MCF 10A (cell line): ENCODE data around the gene RHCG. TPM values are rescaled to one million over a fixed set of nuclear protein-coding genes. Genes with fewer than 3 reads are reported as not detected.

Source experiments
- BruUV-seq: library from RNA; stranded (reverse); fragments of 400-500 nt; replicated peaks from 2 replicates; lab custom pipeline; 2021; lab: Mats Ljungman, UMichigan
- CTCF ChIA-PET: fragments of 300-600 bp; sonication (Branson Sonifier 250); formaldehyde crosslinking; extraction: SDS; loops from one replicate; lab custom pipeline; 2021; ENCODE audit warnings: antibody characterized with exemption, inconsistent platforms; lab: Yijun Ruan, JAX
- POLR2A ChIA-PET: fragments of 300-600, 350-650 bp; sonication (Branson Sonifier 250); formaldehyde crosslinking; extraction: SDS; loops from one replicate; lab custom pipeline; 2020; ENCODE audit warnings: antibody characterized with exemption, inconsistent platforms; lab: Yijun Ruan, JAX
- DNase-seq: peaks from one replicate; pipeline ENCODE4 v3.0.0-alpha.2; 2018; ENCODE audit not compliant: unreplicated experiment
- H3K27ac Mint-ChIP-seq: one replicate; pipeline ENCODE4 v1.8.0; 2022; ENCODE audit warnings: mild to moderate bottlenecking, low read depth, mixed read lengths; ENCODE audit not compliant: unreplicated experiment
- H3K27me3 Mint-ChIP-seq: one replicate; pipeline ENCODE4 v1.8.0; 2022; ENCODE audit warnings: mixed read lengths; ENCODE audit not compliant: insufficient read depth, unreplicated experiment
- H3K36me3 Mint-ChIP-seq: one replicate; pipeline ENCODE4 v1.8.0; 2022; ENCODE audit warnings: mild to moderate bottlenecking, moderate library complexity, mixed read lengths; ENCODE audit not compliant: insufficient read depth, unreplicated experiment
- H3K4me1 Mint-ChIP-seq: one replicate; pipeline ENCODE4 v1.8.0; 2022; ENCODE audit warnings: mixed read lengths; ENCODE audit not compliant: insufficient read depth, unreplicated experiment
- H3K4me3 Mint-ChIP-seq: one replicate; pipeline ENCODE4 v1.8.0; 2022; ENCODE audit warnings: mild to moderate bottlenecking, moderate library complexity, mixed read lengths; ENCODE audit not compliant: unreplicated experiment
- H3K9me3 Mint-ChIP-seq: one replicate; pipeline ENCODE4 v1.8.0; 2022; ENCODE audit warnings: mixed read lengths; ENCODE audit not compliant: unreplicated experiment
- intact Hi-C: fragments of 100-400 bp; cut with micrococcal nuclease; formaldehyde crosslinking; loops from 2 replicates; pipeline ENCODE4 v1.14.1; 2022
- total RNA-seq: library from RNA; stranded (reverse); gene quantifications from 2 replicates; pipeline ENCODE4 v1.2.3, GENCODE V29; 2022
- TF ChIP-seq, protein P1 (sequence below): fragments of 200-600 bp; IDR thresholded peaks from one replicate; pipeline ENCODE4 v1.8.0; 2022; ENCODE audit warnings: antibody characterized with exemption, mild to moderate bottlenecking; ENCODE audit not compliant: unreplicated experiment

Gene RHCG
- total RNA-seq, 1 experiment from 2014 or later, result not detected

DNA sequence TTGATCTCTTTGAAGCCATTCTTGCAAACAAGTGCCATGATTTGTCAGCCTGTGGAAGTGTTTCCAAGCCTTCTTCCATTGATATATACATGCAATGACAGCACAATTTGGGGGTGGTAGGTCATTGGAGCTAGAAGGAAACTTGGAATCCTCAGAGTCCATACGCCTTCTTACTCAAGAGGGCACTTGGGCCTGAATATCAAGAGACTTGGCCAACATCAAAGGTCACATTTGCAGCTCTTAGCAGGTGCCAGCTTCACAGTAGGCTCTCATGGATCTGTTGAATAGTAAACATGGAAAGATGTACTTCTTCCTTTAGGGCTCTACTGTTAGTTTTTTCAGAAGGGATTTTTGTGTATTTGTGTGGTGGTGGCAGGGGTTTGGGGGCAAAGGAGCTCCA is 50.9 kb downstream of the RHCG start:
- TF ChIP-seq, protein P1, sequence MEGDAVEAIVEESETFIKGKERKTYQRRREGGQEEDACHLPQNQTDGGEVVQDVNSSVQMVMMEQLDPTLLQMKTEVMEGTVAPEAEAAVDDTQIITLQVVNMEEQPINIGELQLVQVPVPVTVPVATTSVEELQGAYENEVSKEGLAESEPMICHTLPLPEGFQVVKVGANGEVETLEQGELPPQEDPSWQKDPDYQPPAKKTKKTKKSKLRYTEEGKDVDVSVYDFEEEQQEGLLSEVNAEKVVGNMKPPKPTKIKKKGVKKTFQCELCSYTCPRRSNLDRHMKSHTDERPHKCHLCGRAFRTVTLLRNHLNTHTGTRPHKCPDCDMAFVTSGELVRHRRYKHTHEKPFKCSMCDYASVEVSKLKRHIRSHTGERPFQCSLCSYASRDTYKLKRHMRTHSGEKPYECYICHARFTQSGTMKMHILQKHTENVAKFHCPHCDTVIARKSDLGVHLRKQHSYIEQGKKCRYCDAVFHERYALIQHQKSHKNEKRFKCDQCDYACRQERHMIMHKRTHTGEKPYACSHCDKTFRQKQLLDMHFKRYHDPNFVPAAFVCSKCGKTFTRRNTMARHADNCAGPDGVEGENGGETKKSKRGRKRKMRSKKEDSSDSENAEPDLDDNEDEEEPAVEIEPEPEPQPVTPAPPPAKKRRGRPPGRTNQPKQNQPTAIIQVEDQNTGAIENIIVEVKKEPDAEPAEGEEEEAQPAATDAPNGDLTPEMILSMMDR, result no peak
- no peaks in the 10 kb centered on the region for H3K9me3 Mint-ChIP-seq
- H3K27me3 Mint-ChIP-seq, result peaks cover 5% of the 10 kb centered on the region
- no peak overlapping the region for H3K27ac Mint-ChIP-seq
- no TSS peak for BruUV-seq
- POLR2A ChIA-PET, result interaction anchor here (1.0 kb wide), 1 partner anchor 61 kb away, joined by 3 read pairs; no protein-coding TSS in a partner anchor
- intact Hi-C loops, result no loop called here
- CTCF ChIA-PET, result interaction anchor here (1.0 to 4.6 kb wide), 4 partner anchors 16 to 109 kb away, joined by 4 to 35 read pairs (median 12); no protein-coding TSS in a partner anchor
- H3K4me1 Mint-ChIP-seq, result no peaks in the 10 kb centered on the region
- DNase-seq, result no peak
- H3K36me3 Mint-ChIP-seq, result no peaks in the 10 kb centered on the region
- H3K4me3 Mint-ChIP-seq, result no peak overlapping the region

DNA sequence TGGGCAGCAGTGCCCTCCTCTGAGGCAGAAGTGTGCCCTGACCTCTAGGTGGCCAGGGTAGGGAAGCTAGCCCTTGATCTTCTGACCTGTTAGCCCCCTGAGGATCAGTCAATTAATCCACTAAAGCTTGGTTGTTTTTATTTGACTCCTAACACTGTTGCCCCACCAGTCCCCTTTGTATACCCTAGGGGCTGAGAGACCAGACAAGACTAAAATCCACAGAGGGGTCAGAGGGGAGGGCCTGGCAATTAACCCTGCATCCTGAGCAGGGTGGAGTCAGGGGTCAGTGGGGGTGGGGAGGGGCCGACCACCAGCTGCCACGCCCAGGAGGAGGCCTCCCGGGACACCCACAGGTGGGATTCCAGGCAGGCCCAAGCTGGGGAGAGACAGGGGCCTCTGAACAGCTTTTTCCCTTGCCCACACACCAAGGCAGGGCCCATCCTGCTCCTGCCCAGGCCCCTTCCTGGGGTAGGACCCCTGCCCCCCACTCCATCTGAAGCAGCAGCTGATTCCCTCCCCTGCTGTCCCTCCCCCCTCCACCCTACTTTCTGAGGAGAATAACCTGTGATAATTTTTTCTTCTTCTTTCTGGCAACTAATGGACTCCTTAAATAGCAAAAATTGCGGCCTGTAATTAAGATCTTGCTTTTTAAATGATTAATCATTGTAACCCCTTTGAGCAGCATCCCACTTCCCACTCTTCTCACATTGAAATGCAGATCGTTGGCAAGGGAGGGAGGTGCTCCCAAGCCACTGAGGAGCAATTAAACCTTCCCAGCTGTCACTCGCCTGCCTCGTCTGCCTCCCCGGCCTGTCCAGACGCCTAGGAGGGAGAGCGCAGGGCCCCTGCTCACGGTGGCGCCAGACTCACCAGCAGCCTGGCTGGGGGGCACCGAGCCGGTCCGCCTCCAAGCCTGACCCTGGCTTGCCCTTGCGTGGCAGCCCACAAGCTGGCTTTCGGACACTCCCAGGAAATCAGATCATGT is 51.9 kb downstream of the RHCG start:
- no peaks in the 10 kb centered on the region for H3K9me3 Mint-ChIP-seq
- CTCF ChIA-PET, result interaction anchor here (0.5 to 3.9 kb wide), 13 partner anchors 9 to 1345 kb away, joined by 3 to 35 read pairs (median 7); no protein-coding TSS in a partner anchor
- POLR2A ChIA-PET, result no interaction called here
- intact Hi-C loops, result no loop called here
- peaks cover 8% of the 10 kb centered on the region for H3K27me3 Mint-ChIP-seq
- BruUV-seq, result no TSS peak
- H3K4me3 Mint-ChIP-seq, result no peak overlapping the region
- no peaks in the 10 kb centered on the region for H3K4me1 Mint-ChIP-seq
- H3K36me3 Mint-ChIP-seq, result no peaks in the 10 kb centered on the region
- no peak overlapping the region for H3K27ac Mint-ChIP-seq
- TF ChIP-seq, protein P1, result no peak
- DNase-seq, result no peak

DNA sequence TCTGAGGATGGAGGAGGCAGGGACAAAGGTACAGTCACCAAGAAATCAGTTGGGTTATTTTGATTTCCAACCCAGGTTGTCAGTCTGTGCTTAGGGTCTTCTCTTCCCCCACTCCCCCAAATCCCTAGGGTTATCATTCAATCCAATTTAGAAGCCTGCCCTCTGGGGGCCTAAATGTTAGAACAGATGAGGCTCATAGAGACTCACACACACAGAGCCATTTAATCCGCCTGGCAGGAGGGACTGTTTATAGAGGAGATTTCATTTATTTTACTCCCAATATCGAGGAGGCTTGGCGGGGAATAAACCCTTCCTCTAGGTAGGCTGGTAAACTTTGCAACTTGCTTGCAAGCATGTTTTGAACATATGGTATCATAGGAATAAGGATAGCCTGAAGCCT is 52.8 kb downstream of the RHCG start:
- TF ChIP-seq, protein P1, result no peak
- Mint-ChIP-seq H3K36me3 (no peaks in the 10 kb centered on the region), H3K4me3 (no peak overlapping the region), H3K4me1 (no peaks in the 10 kb centered on the region), H3K27ac (no peak overlapping the region), H3K9me3 (no peaks in the 10 kb centered on the region), H3K27me3 (peaks cover 17% of the 10 kb centered on the region)
- intact Hi-C loops, result no loop called here
- no peak for DNase-seq
- CTCF ChIA-PET, result interaction anchor here (0.6 to 3.9 kb wide), 20 partner anchors 9 to 1346 kb away, joined by 3 to 35 read pairs (median 5); no protein-coding TSS in a partner anchor
- no TSS peak for BruUV-seq
- POLR2A ChIA-PET, result no interaction called here
